Sigmoid colon (tissue), 4 donors: ENCODE data around the gene MIB2.

Experiments used
- CTCF ChIP-seq, 4 experiments: fragments of 450-650 bp in 3 of 4; fragments of 200-600 bp in 1 of 4; IDR thresholded peaks; one replicate each; pipeline ENCODE4 v1.5.1; 2016 to 2019; ENCODE audit warnings: antibody characterized with exemption in 4 of 4, mild to moderate bottlenecking in 3 of 4, moderate library complexity in 2 of 4
- POLR2A ChIP-seq, 2 donors: fragments of 450-650 bp; IDR thresholded peaks; one replicate each; pipeline ENCODE4 v1.6.1; 2016; ENCODE audit warnings: antibody characterized with exemption in 2 of 2, mild to moderate bottlenecking in 2 of 2, moderate library complexity in 2 of 2
- POLR2AphosphoS5 ChIP-seq, 4 donors: sonication (generic); formaldehyde crosslinking; IDR thresholded peaks; one replicate each; pipeline ENCODE4 v1.6.1; 2017; ENCODE audit warnings: antibody characterized with exemption in 4 of 4

- TF ChIP-seq CTCF (IDR thresholded peaks at IDR 0.05) = no peak
- TF ChIP-seq POLR2A (IDR thresholded peaks at IDR 0.05) = no peak
- TF ChIP-seq POLR2AphosphoS5 (IDR thresholded peaks at IDR 0.05) = no peak
Measured at GRCh38 chr1:1628754-1629429, 13.6 kb downstream of the MIB2 start.
